SKM-1 treated with dmso at 0.1 percent for 144 hours (cell line): ENCODE results near the gene KRT71.
"Not testable (repeated sequence)": the region's sequence is repeated elsewhere in the genome, so short reads cannot be mapped to it uniquely, and the experiment has no call there.

ENCODE experiments used
- DNase-seq: peaks from one replicate; lab custom pipeline; 2025; ENCODE audit not compliant: unreplicated experiment; lab: John Stamatoyannopoulos, UW

The KRT71 gene

DNA sequence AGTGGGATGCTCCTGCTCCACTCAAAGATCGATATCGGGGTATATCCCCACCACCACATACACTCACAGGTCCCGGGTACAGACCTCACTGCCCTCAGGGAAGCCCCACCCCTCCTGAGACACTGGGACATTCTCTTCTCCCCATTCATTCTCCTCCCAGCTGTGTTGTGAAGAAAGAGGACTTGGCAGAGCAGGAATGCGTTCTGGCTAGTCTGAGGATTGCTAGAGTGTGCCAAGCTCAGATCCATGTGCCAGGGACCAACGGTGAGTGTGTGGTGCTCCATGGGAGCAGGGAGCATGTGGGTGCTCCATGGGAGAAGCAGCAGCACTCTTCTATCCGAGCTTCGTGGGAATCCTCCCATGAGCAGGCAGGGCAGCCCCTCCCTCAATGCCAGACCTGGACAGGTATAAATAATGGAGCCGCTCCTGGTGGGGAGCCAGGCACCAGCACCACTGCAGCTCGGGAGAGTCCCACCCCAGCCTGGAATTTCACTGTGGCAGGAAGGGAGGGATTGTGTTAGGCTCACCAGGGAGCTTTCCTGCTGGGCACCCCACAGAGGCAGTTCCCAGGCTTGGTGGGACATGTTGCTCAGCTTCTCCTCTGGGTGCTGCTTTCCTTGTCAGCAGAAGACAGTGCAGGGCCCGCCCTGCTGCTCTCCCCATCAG is 30.5 kb downstream of the KRT71 start:
- DNase-seq: no peak

DNA sequence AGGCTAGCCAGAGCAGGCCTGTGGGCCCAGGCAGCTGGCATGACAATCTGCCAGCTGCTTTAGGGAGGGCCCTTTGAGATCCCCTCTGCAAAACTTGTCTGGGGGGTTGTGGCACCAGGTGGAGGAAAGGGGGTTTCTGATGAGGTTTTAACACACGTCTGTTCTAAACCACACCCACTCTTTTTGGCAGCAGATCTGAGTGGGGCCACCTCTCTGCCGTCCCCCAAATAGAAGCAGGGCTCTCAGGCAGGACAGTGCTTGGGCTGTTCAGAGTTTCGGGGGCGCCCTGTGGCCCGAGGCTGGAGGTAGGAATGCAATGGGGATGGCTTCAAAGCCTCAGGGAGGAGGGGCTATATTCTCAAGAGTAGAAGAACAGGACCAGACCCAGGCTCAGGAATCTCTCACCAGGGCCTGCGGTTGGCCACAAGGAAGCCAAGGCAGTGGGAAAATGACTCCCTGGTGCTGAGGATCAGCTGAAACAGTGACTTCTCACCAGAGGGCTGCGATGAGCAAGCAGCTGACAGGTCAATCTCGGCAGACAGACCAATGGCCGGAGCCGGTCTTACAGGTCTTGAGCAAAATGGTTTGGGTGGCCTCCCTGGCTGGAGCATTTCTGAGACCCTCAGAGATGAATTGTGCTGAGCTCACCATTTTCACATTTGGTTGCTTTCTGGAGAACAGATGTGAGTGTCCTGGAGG is 31.2 kb downstream of the KRT71 start:
- no peak for DNase-seq

DNA sequence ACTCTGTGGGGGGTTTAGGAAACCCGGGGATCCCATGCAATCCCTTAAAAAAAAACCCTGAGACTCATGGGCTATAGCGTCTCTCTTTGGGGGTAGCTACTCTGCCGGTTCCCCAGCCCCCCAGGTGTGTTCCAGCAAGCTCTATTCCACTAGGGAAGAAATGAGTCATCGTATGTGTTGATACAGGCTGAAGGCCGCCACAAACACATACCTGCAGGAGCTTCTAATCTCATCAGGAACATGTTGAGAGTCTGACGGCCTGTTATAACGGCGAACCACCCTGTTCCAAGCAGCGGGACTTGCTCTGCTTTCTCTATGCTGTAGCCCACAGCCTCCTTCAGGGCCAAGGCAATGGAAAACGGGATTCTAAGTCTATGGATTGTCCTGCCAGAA is 31.8 kb downstream of the KRT71 start:
- DNase-seq: no peak

DNA sequence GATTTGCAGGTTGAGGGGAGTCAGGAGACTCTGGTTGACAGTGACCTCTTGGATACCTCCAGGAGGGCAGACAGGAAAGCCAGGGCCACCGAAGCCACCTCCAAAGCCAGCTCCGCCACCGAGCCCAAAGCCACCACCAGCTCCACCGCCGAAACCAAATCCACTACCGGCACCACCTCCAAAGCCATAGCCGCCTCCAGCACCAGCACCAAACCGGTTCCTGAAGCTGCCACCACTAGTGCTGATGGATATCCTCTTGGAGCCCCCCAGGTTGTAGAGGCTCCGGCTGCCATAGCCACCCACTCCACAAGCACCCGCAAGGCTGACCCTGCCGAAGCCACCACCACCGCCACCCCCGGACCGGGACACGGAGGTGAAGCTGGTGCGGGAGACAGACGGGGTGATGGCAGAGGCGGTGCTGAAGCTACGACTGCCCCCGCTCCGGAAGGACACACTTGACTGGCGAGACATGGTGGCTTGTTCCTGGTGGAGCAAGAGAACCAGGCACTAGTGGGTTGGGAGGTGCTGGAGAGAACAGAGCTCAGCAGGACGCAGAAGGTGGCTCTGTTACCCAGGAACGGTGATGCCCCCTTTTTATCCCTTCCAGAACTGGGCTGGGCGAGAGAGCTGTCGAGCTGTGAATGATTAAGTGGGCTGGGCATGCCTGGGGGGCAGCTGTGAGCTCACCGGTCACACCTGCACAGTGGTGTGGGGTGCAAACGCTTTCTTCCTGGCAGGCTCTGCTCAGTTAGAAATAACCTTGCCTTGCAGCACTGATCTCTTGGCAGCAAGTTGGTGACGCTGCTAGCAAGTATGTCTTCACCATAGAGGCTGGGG is 32.9 kb downstream of the KRT71 start, which contains the start of gene KRT5:
Gene KRT5, minus strand, starts transcription at position 569 of the 837 bp plus-strand sequence. Its CDS starts 98 bp downstream, at position 471.
- no peak for DNase-seq

DNA sequence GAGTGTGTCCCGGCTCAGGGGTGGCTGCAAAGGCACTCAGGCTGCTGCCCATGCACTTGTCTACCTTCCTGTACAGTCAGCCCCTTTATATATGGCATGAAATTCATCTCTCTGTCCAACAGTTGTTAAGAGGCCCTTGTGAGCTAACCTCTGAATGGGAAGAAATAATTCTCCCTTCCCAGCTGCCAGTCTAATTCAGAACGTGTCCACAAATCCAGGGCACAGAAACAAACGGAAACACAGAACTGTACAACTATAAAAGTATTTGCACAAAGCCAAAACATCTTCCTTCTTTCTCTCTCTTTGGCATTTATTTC is 33.6 kb downstream of the KRT71 start:
- DNase-seq: no peak

DNA sequence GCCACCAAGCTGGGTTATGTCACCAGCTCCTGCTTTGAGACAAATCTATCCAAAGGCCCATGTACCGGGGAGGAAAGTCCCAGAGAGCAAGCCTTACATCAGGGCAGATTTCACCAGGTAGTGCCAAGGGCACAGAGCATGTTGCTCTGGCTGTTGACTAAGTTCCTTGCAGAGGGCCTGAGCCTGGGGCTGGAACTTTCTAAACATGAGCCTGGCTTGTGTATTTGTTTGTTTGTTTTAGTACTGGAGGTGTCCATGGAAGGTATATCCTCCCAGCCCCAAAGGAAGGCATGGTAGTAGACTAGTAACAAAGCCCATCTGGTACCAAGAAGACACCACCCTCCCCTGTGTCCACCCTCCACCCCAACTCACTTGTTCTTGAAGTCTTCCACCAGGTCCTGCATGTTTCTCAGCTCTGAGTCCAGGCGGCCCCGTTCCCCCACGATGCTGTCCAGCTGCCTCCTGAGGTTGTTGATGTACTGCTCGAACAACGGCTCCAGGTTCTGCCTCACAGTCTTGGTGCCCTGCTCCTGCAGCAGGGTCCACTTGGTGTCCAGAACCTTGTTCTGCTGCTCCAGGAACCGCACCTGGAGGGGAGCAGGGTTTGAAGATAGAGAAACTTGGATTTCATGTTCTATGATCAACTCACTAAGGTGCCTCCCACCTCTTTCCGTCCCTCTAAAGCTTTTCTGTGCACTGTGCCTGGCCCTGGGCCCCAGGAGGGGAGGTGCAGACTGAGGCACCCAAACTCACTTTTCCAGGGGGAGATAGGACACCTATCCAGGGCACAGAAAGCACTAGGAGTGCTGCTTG is 34.2 kb downstream of the KRT71 start:
- no peak for DNase-seq

DNA sequence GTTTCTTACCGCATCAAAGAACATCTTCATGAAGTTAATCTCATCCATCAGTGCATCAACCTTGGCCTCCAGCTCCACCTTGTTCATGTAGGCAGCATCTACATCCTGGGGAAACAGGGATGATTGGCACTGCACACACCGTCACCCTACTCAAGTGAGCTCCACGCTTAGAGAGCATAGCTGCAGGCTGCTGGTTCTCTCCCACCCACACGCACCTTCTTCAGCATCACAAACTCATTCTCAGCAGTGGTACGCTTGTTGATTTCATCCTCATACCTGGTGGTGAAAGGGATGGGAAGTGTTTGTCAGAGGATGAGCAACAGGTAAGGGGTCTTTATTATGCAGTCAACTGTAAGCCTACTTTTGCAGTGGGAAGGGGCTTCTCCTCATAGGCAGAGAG is 35.1 kb downstream of the KRT71 start:
- DNase-seq: no peak

DNA sequence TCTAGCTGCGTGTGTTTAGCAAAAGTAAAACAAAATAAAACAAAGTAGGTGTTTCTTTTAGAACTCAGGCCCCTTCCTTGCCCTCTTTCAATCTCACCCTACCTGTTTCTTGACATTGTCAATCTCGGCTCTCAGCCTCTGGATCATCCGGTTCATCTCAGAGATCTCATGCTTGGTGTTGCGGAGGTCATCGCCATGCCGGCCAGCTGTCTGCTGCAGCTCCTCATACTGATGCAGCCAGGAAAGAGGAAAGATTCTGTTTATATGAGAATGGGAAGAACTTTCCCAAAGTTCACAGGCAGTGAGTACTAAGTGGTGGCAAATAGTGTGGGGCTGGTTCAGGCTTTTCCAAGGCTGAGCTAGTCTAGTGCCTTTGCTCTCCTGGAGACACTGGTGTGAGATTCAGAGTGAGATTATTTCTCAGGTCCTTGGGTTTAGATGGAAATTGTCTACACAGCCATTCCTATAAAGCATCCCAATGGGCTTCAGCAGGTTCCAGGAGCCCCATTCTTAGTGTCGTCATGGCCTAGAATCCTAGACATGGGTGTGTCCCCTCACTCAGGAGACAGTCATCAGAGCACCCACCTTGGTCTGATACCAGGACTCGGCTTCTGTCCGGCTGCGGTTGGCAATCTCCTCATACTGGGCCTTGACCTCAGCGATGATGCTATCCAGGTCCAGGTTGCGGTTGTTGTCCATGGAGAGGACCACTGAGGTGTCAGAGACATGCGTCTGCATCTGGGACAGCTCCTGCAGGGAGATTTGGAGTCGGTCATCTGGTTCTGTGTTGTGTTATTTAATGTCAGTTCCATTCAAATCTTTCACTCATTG is 35.7 kb downstream of the KRT71 start:
- no peak for DNase-seq

DNA sequence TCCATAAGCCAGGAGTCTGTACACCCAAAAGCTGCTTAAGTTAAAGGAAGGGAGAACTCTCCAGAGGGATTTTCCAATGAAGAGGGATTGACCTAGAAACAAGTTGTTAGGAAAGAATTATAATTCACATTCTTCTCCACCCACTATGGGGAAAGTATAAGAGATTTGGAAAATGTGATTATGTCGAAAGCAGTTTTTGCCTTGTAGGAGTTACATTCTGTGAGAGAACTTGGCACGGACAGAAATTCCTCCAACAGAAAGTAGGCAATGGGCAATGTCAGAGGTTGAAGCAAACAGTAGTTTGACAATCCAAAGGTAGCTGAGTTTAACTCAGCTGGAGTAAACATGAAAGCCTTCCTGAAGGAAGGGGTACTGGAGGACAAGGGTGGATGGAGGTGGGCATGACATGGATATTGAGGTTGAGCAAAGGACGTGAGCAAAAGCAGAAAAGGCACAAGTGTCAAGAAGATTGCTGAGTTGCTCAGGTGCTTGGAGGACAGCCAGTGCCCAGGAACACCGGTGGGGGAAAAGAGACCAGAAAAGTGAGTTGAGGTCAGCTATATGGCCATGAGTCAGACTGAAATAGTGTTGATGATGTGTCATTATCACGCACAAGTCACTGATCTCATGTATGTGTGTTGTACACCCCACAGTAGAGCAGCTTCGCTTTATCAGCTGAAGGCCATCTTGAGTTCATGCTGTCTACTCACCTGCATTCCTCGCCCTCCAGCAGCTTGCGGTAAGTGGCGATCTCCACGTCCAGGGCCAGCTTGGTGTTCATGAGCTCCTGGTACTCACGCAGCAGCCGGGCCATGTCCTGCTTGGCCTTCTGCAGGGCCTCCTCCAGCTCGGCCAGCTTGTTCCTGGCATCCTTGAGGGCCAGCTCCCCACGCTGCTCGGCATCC is 36.8 kb downstream of the KRT71 start:
- no peak for DNase-seq

DNA sequence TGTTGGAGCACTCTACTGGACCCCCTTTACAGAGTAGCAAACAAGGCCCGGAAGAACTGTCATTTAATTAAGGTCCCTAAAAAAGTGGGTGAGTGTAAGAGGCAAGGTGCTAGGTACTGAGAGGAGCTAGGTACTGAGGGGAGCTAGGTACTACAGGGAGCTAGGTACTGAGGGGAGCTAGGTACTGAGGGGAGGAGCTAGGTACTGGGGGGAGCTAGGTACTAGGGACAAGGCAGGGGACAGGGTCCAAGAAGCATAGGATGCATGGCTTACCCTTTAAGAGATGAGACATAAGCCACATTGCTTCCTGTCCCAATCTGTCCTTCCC is 37.7 kb downstream of the KRT71 start:
- DNase-seq: no peak

DNA sequence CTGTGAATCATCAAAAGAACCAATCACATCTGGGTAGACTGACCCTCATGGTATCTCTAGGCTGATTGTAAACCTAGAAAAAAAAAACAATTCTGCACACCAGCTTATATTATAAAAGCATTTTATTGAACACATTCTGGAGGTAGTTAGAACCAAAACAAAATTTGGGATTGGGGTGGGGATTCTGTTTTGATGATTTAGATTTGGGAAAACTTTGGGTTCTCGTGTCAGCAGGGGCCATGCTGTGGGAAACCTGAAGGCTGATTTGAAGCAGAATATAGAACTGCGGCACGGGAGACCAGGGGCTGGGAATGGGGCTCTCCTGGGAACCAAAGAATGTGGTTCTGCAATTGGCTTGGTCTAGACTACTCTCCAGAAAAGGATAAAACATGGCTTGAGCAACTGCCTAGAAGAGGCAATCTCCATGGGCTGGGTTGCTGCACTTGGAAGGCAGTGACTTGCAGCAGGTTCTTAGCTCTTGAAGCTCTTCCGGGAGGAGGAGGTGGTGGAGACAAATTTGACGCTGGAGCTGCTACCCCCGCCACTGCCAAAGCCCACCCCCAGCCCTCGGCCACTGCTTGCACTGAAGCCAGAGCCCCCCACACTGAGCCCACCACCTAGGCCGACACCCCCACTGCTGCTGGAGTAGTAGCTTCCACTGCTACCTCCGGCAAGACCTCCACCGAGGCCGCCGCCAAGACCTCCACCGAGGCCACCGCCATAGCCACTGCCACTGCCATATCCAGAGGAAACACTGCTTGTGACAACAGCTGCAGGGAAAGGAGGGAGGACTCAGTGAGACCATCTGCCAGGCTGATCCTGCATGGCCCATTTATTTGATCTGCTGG is 38.2 kb downstream of the KRT71 start:
- no peak for DNase-seq

DNA sequence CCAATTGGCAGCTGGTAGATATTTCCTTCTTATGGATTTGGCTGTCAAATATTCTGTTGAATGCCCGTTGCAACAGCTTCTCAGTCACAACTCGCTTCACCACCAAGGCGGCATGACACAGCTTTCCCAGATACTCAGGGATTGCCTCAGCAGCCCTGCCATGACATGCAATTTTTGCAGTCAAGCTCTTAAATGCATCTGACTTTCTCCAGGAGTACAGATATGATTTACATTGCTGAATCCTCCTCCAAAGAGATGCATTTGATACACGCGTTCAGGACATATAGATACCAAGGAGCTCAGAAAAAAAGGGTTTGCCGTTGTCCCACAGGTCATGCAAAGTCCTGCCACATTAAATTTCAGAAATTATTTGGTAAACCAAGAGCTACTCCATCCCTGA is 39.2 kb downstream of the KRT71 start:
- no peak for DNase-seq

DNA sequence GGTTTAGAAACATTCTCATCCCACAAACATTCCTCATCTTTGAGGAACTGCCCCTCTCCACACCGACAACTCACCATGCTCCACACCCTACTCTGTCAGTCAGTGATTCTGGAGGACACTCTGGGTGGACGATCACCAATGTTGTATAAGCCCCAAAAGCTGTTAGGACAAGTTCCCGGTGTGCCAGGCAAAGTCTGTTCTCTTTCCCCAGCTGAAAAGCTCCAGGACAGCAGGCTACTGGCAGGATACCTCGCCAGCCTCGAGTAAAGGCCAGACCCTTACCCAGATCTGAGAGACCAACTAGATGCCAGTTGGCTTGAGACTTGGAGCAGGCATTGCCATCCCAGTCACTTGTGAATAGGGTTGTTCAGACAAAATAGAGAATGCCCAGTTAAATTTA is 44.7 kb downstream of the KRT71 start:
- DNase-seq: no peak

DNA sequence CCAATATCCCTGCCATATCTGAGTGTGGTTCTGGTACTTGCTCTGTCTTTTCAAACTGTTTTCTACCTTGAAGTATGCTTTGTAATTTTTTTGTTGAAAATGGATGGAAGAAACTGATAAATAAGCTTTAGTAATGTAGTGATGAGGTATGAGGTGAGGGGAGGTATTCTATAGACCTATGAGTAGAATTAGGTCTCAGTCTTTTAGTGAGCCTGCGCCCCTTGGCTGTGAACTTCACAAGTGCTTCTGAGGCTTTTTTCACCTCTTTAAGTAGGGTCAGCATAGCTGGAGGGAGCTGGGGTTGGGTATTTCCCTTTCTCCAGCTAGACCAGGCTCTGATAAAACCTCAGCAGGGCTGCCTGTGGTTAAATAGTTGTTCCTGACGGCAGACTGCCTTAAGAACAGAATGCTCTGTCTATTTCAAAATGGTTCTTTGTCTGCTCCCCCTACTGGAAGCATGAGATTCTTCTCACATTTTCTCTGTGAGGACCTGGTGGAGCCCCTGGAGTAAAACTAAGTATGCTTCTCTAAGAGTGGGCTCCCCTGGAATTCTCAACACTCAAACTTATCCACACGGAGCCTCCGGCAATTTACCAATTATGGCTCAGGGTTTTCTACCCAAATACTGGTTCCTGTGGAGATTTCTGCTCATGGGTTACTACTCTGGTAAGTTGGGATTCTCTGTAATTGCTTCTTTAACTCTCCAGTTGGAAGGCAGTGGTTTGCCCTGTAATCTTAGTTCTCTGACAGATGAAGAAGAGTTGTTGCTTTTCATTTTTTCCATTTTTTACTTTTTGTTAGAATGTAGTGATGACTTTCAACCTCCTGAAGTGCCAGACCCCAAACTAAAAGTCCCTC is 45.9 kb downstream of the KRT71 start:
- DNase-seq: peak; percentile 1

DNA sequence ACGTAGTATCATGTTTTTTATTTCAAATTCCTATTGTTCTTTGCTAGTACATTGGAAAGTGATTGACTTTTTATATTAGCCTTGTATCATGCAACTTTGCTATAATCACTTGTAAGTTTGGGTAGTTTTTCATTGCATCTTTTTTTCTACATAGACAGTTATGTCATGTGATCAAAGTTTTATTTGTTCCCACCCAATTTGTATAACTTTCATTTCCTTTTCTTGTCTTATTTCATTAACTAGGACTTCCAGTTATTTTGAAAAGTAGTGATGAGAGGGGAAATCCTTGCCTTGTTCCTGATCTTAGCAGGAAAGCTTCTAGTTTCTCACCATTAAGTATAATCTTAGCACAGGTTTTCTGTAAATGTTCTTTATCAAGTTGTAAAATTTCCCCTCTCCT is 50.1 kb downstream of the KRT71 start:
- DNase-seq: no peak

DNA sequence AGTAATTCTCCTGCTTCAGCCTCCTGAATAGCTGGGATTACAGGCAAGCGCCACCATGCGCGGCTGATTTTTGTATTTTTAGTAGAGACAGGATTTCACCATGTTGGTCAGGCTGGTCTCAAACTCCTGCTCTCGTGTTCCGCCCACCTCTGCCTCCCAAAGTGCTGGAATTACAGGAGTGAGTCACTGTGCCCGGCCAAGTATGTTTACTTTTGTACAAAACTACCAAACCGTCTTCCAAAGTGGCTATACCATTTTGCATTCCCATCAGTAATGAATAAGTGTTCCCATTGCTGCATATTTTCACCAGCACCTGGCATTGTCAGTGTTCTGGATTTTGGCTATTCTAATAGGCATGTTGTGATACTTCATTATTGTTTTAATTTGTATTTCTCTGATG is 51.5 kb downstream of the KRT71 start:
- DNase-seq: no peak

DNA sequence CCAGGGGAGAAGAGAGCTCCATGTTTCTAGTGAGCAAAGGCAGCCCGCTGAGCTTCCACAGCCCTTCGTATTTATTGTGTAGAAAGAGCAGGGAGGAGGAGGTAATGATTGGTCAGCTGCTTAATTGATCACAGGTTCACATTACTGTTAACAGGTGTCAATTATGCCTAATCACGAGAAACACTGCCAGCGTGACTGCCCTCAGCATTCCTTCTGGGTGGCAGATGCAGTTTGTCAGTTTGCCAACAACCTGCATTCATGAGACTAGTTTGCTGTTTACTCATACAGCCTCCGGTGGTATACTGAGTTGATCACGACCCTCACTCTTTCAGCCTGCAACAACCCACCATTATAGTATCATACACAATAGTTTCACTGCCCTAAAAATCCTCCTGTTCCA is 52.4 kb downstream of the KRT71 start:
- not testable (repeated sequence) for DNase-seq
